Large intestine (tissue), 3 donors: Measurements from ENCODE around the gene TBC1D14. TPM values are rescaled to one million over a fixed set of nuclear protein-coding genes. Genes with fewer than 3 reads are reported as not detected.

Source experiments
- DNase-seq, 2 donors: peaks; one replicate each; pipeline versions ENCODE4 v3.0.0 to v3.0.0-alpha.2; 2013
- H3K27ac ChIP-seq: one replicate; pipeline ENCODE4 v1.5.1; 2013; ENCODE audit warnings: low read length
- H3K27me3 ChIP-seq: 2 replicates; pipeline ENCODE4 v1.6.1; 2013; ENCODE audit warnings: low read length; ENCODE audit not compliant: control insufficient read depth, insufficient read depth
- H3K36me3 ChIP-seq: 2 replicates; pipeline ENCODE4 v1.6.1; 2013; ENCODE audit warnings: low read length; ENCODE audit not compliant: control insufficient read depth, insufficient read depth
- H3K4me1 ChIP-seq: one replicate; pipeline ENCODE4 v1.6.1; 2013; ENCODE audit warnings: low read length; ENCODE audit not compliant: control insufficient read depth, insufficient read depth
- H3K4me3 ChIP-seq: one replicate; pipeline ENCODE4 v1.5.1; 2013; ENCODE audit warnings: low read length
- H3K9me3 ChIP-seq: one replicate; pipeline ENCODE4 v1.6.1; 2013; ENCODE audit warnings: mild to moderate bottlenecking, low read depth, low read length, moderate library complexity; ENCODE audit not compliant: control insufficient read depth
- WGBS: methylation state at CpG from one replicate; pipeline ENCODE4 v1.1.5; 2013; ENCODE audit warnings: low lambda C conversion rate; ENCODE audit not compliant: insufficient coverage; 5-methylcytosine and 5-hydroxymethylcytosine counted together
- polyA plus RNA-seq: library from polyadenylated mRNA; unstranded; fragments of 120-200 nt; gene quantifications from one replicate; pipeline ENCODE4 v1.2.1, GENCODE V29; 2013

TBC1D14 gene
- polyA plus RNA-seq, 1 donor: 48.9 TPM

DNA sequence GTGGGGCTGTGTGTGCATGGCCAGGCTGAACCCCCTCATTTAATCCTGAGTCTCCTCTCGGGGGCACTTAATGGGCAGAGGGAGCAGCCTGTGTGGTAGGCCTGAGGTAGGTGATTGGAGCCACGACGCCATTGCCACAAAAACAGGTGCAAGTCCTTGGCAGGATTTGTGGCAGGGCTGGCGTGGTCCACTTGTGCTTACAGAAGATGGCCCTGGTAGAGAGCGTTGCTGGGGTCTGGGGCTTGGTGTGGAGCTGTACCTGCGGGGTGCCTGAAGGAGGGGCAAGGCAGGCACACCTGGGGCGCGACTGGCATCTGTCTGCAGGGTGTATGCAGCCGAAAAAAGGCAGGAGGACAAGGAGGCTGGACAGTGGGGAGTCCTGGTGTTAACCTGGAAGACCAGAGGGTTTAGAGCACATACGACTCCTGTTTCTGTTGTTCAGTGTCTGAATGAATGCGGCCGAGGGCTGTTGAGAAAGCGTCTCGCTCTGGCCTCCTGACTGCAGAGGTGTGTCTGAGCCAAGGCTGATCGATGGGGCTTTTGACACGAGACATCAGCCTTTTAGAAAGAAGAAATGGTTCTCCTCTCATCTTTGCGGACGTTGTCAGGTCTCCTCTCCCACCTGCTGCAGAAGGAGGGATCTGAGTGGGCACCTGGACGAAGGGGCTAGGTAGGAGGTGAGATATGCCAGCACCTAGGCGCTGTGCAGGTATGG lies 52.0 kb downstream of the TBC1D14 start:
- DNase-seq: no peak
- H3K4me1 ChIP-seq: peaks cover 32% of the 10 kb centered on the region
- H3K27me3 ChIP-seq: no peaks in the 10 kb centered on the region
- WGBS: no CpG with 5 or more reads among the region's 20 CpGs
- no peak overlapping the region for H3K4me3 ChIP-seq
- no peak overlapping the region for H3K27ac ChIP-seq
- no peaks in the 10 kb centered on the region for H3K9me3 ChIP-seq
- H3K36me3 ChIP-seq: peaks cover 8% of the 10 kb centered on the region

GRCh38 chr4:6962211-6963041 lies 52.8 kb downstream of the TBC1D14 start:
- no peaks in the 10 kb centered on the region for H3K27me3 ChIP-seq
- H3K36me3 ChIP-seq: peaks cover 9% of the 10 kb centered on the region
- no CpG with 5 or more reads among the region's 17 CpGs for WGBS
- DNase-seq: no peak
- no peak overlapping the region for H3K4me3 ChIP-seq
- H3K4me1 ChIP-seq: peaks cover 32% of the 10 kb centered on the region
- no peaks in the 10 kb centered on the region for H3K9me3 ChIP-seq
- H3K27ac ChIP-seq: peak overlapping the region; percentile 70

- Histone ChIP-seq H3K27ac (peak overlapping the region; percentile 70), H3K4me3 (no peak overlapping the region), H3K4me1 (peaks cover 32% of the 10 kb centered on the region), H3K9me3 (no peaks in the 10 kb centered on the region), H3K36me3 (peaks cover 16% of the 10 kb centered on the region), H3K27me3 (no peaks in the 10 kb centered on the region)
- no CpG with 5 or more reads among the region's 12 CpGs for WGBS
- DNase-seq: peak; percentile 55 to 69
Observed at GRCh38 chr4:6963139-6963611, 53.5 kb downstream of the TBC1D14 start.

DNA sequence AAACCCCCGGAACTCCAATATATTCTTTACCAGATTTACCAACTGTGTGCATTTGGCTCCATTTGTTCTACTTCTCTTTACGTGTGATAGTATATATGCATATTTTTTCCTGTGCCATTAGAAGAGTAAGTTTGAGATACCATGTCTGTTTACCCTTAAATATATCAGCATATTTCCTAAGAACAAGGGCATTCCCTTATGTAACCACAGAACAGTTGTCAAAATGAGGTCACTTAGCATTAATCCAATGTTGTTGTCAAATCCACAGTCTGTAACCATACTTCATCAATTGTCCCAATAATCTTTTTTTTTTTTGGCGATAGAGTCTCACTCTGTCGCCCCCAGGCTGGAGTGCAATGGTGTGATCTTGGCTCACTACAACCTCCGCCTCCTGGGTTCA lies 55.2 kb downstream of the TBC1D14 start:
- no peaks in the 10 kb centered on the region for H3K27me3 ChIP-seq
- H3K27ac ChIP-seq: peak overlapping the region; percentile 80
- no peaks in the 10 kb centered on the region for H3K9me3 ChIP-seq
- H3K4me1 ChIP-seq: peaks cover 37% of the 10 kb centered on the region
- peaks cover 27% of the 10 kb centered on the region for H3K36me3 ChIP-seq
- WGBS: 100% methylated on average over 1 of the region's 5 CpGs
- H3K4me3 ChIP-seq: no peak overlapping the region
- no peak for DNase-seq

DNA sequence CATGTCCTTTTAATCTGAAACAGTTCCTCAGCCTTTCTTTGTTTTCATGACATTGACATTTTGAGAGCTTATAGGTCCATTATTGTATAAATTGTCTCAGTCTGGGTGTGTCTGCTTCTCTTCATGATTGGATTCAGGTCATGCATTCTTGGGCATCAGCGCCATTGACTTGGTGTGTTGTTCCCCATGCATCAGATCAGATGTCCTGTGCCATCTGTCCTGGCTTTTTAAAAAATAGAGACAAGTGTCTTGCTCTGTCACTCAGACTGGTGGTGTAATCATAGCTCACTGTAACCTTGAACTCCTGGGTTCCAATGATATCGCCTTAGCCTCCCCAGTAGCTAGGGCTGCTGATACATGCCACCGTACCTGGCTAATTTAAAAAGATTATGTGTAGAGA lies 55.7 kb downstream of the TBC1D14 start:
- peaks cover 40% of the 10 kb centered on the region for H3K4me1 ChIP-seq
- no peaks in the 10 kb centered on the region for H3K9me3 ChIP-seq
- no peak for DNase-seq
- H3K27me3 ChIP-seq: no peaks in the 10 kb centered on the region
- no CpG with 5 or more reads among the region's 3 CpGs for WGBS
- H3K4me3 ChIP-seq: no peak overlapping the region
- peak overlapping the region; percentile 80 for H3K27ac ChIP-seq
- peaks cover 28% of the 10 kb centered on the region for H3K36me3 ChIP-seq

DNA sequence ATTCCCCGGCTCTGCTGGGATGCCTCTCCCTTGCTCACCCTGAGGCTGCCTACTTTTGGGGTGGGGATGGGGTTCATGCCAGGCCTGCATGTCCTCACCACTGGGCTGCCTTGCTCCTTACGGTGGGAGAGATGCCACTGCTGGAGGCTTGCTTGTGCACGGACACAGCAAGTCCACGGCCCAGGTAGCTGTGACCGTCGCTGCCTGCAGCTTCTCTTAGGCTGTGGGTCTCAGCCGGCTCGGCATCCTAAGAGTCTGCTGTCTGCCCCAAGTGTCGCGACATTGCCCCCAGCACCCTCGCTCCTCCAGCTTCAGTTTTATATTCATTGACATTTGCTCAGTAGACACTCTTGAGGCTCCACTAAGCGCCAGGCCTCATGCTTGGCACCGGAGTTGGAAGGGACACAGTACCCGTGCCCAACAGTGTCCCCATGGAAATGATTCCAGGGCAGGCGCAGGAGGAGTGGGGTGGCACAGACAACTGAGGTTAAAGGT lies 58.3 kb downstream of the TBC1D14 start:
- Histone ChIP-seq H3K36me3 (peaks cover 27% of the 10 kb centered on the region), H3K27me3 (no peaks in the 10 kb centered on the region), H3K4me3 (no peak overlapping the region), H3K27ac (no peak overlapping the region), H3K9me3 (no peaks in the 10 kb centered on the region), H3K4me1 (peaks cover 53% of the 10 kb centered on the region)
- no peak for DNase-seq
- WGBS: no CpG with 5 or more reads among the region's 15 CpGs

GRCh38 chr4:6968496-6968895 lies 58.9 kb downstream of the TBC1D14 start:
- no peak overlapping the region for H3K4me3 ChIP-seq
- H3K36me3 ChIP-seq: peaks cover 27% of the 10 kb centered on the region
- H3K27ac ChIP-seq: no peak overlapping the region
- H3K9me3 ChIP-seq: no peaks in the 10 kb centered on the region
- peaks cover 51% of the 10 kb centered on the region for H3K4me1 ChIP-seq
- no peaks in the 10 kb centered on the region for H3K27me3 ChIP-seq
- no CpG with 5 or more reads among the region's 11 CpGs for WGBS
- DNase-seq: no peak

GRCh38 chr4:6969826-6970800 lies 60.5 kb downstream of the TBC1D14 start:
- H3K36me3 ChIP-seq: peaks cover 27% of the 10 kb centered on the region
- peaks cover 41% of the 10 kb centered on the region for H3K4me1 ChIP-seq
- WGBS: no CpG with 5 or more reads among the region's 18 CpGs
- peak; percentile 80 to 92 for DNase-seq
- H3K27me3 ChIP-seq: no peaks in the 10 kb centered on the region
- H3K4me3 ChIP-seq: no peak overlapping the region
- H3K9me3 ChIP-seq: no peaks in the 10 kb centered on the region
- H3K27ac ChIP-seq: peak overlapping the region; percentile 97

DNA sequence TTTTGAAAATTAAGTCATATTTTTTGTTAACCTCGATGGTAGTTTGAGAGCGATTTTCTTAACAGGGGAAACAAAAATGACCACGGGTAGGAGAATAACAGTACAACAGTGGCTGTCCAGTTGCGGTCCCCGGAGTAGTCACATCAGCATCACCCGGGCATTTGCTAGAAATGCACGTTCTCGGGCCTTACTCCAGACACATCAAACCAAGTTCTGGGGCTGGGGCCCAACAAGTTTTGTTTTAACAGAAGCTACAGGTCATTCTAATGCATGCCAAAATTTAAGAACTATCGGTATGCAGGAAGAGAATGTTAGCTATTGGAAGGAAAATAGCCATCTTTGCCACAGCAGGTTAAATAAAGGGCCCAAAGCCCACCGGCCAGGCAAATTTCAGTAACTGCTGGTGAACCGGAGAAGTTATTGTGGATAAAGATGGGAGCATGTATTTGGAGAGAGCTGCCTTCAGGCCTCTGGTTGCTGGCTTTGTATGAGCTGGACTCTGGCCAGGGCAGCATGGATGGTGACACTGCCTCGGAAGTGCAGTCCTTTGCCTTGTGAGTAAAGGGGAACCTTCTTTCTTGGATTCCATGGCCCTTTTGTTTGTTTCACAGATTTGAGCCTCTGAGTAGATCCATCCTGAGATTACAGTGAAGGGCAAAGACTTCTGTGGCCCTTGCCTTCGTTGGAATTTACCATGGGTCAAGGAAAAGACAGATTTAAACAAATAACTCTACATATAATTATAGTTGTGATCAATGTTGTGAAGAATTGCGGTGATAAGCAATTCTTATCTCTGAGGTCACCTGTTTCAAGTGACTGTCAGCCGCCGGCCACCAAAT lies 62.1 kb downstream of the TBC1D14 start:
- H3K9me3 ChIP-seq: no peaks in the 10 kb centered on the region
- no peaks in the 10 kb centered on the region for H3K27me3 ChIP-seq
- peaks cover 27% of the 10 kb centered on the region for H3K36me3 ChIP-seq
- peaks cover 36% of the 10 kb centered on the region for H3K4me1 ChIP-seq
- H3K27ac ChIP-seq: peak overlapping the region; percentile 82
- 94% methylated on average over 5 of the region's 16 CpGs for WGBS
- no peak overlapping the region for H3K4me3 ChIP-seq
- DNase-seq: peak in 1 of 2 donors; percentile 61
